HG03469 (cell line): ENCODE measurements around the gene CNP.

Experiments
- ATAC-seq: cut with Tn5 transposase; IDR thresholded peaks from one replicate; pipeline ENCODE4 v1.9.1; 2021; ENCODE audit warnings: mild to moderate bottlenecking, moderate library complexity, moderate number of reproducible peaks; ENCODE audit not compliant: unreplicated experiment

Gene CNP

GRCh38 chr17:41971721-41972523, 5.3 kb downstream of the CNP start:
- ATAC-seq = no peak

- ATAC-seq = no peak
These were observed 6.2 kb downstream of the CNP start for GRCh38 chr17:41972571-41973407.

- ATAC-seq = no peak
These were observed 6.8 kb downstream of the CNP start for GRCh38 chr17:41973408-41973811.

GRCh38 chr17:41974031-41974430, 7.4 kb downstream of the CNP start:
- no peak for ATAC-seq

GRCh38 chr17:41974658-41975057, 8.1 kb downstream of the CNP start:
- no peak for ATAC-seq

- ATAC-seq = no peak
These were observed 8.8 kb downstream of the CNP start for GRCh38 chr17:41975099-41976083.

GRCh38 chr17:41976142-41976768, 9.7 kb downstream of the CNP start:
- ATAC-seq = no peak

GRCh38 chr17:41977991-41978390, 11.4 kb downstream of the CNP start:
- no peak for ATAC-seq

- ATAC-seq = no peak
These were observed 15.6 kb downstream of the CNP start for GRCh38 chr17:41982026-41982760.

- no peak for ATAC-seq
These were observed 17.9 kb downstream of the CNP start for GRCh38 chr17:41984454-41984853.

- ATAC-seq = no peak
These were observed 19.3 kb downstream of the CNP start for GRCh38 chr17:41985919-41986318.

- ATAC-seq = no peak
These were observed 20.0 kb downstream of the CNP start for GRCh38 chr17:41986634-41987033.

- no peak for ATAC-seq
These were observed 21.0 kb downstream of the CNP start for GRCh38 chr17:41987642-41988041.

- ATAC-seq = no peak
These were observed 21.8 kb downstream of the CNP start for GRCh38 chr17:41988418-41988817.

GRCh38 chr17:41989702-41990419, 23.3 kb downstream of the CNP start:
- ATAC-seq = no peak

- no peak for ATAC-seq
These were observed 26.0 kb downstream of the CNP start for GRCh38 chr17:41992576-41992975.

GRCh38 chr17:41996855-41997164, 30.2 kb downstream of the CNP start:
- no peak for ATAC-seq

GRCh38 chr17:41998497-41998896, 31.9 kb downstream of the CNP start:
- ATAC-seq = no peak

- ATAC-seq = no peak
These were observed 34.0 kb downstream of the CNP start for GRCh38 chr17:42000413-42001133.
